H9 (cell line): Measurements from ENCODE around the gene FAT2. TPM values are rescaled to one million over a fixed set of nuclear protein-coding genes. Genes with fewer than 3 reads are reported as not detected.
A peak's percentile ranks its signal among the peaks of the same experiment; 100 is the strongest.

Experiments used
- DNase-seq: peaks from one replicate; pipeline ENCODE4 v3.0.0-alpha.2; 2017
- H2AFZ ChIP-seq: one replicate; pipeline ENCODE4 v1.6.1; 2013; ENCODE audit warnings: mild to moderate bottlenecking, low read length, control low read depth, moderate library complexity
- H2AK5ac ChIP-seq: 2 replicates; pipeline ENCODE4 v1.6.1; 2013; ENCODE audit warnings: low read length, control low read depth, mixed read lengths; ENCODE audit not compliant: insufficient read length
- H2BK120ac ChIP-seq: one replicate; pipeline ENCODE4 v1.6.1; 2013; ENCODE audit warnings: low read depth, mild to moderate bottlenecking, low read length, control low read depth, inconsistent platforms; ENCODE audit not compliant: poor library complexity, severe bottlenecking
- H2BK12ac ChIP-seq: 2 replicates; pipeline ENCODE4 v1.6.1; 2013; ENCODE audit warnings: low read length, control low read depth, mixed read lengths, low read depth; ENCODE audit not compliant: insufficient read length
- H2BK15ac ChIP-seq: 2 replicates; pipeline ENCODE4 v1.6.1; 2013; ENCODE audit warnings: low read depth, low read length, control low read depth
- H2BK20ac ChIP-seq: one replicate; pipeline ENCODE4 v1.6.1; 2013; ENCODE audit warnings: low read depth, mild to moderate bottlenecking, low read length, control low read depth, inconsistent platforms; ENCODE audit not compliant: poor library complexity, severe bottlenecking
- H2BK5ac ChIP-seq: 2 replicates; pipeline ENCODE4 v1.6.1; 2013; ENCODE audit warnings: low read length, control low read depth, mixed read lengths; ENCODE audit not compliant: insufficient read length
- H3K14ac ChIP-seq: 2 replicates; pipeline ENCODE4 v1.6.1; 2013; ENCODE audit warnings: low read length, control low read depth; ENCODE audit not compliant: insufficient read depth
- H3K18ac ChIP-seq: 2 replicates; pipeline ENCODE4 v1.6.1; 2013; ENCODE audit warnings: low read depth, mild to moderate bottlenecking, mixed read lengths, low read length, control low read depth; ENCODE audit not compliant: insufficient read length
- H3K23ac ChIP-seq: 2 replicates; pipeline ENCODE4 v1.6.1; 2013; ENCODE audit warnings: low read length, control low read depth, mixed read lengths, low read depth; ENCODE audit not compliant: insufficient read length
- H3K23me2 ChIP-seq: 2 replicates; pipeline ENCODE4 v1.6.1; 2013; ENCODE audit warnings: low read depth, mild to moderate bottlenecking, mixed read lengths, low read length, control low read depth; ENCODE audit not compliant: insufficient read length, poor library complexity, severe bottlenecking
- H3K27ac ChIP-seq: 2 replicates; pipeline ENCODE4 v1.5.1; 2013; ENCODE audit warnings: low read length, control low read depth, mixed read lengths, low read depth; ENCODE audit not compliant: insufficient read length
- H3K27me3 ChIP-seq: 2 replicates; pipeline ENCODE4 v1.6.1; 2013; ENCODE audit warnings: low read length, control low read depth, inconsistent platforms; ENCODE audit not compliant: insufficient read depth
- H3K4ac ChIP-seq: 2 replicates; pipeline ENCODE4 v1.6.1; 2013; ENCODE audit warnings: low read depth, mild to moderate bottlenecking, control low read depth, inconsistent platforms, low read length, moderate library complexity
- H3K4me1 ChIP-seq: 2 replicates; pipeline ENCODE4 v1.6.1; 2013; ENCODE audit warnings: low read length, control low read depth, inconsistent platforms; ENCODE audit not compliant: insufficient read depth
- H3K4me2 ChIP-seq: 2 replicates; pipeline ENCODE4 v1.6.1; 2013; ENCODE audit warnings: low read length, control low read depth, mixed read lengths; ENCODE audit not compliant: insufficient read length, insufficient read depth
- H3K56ac ChIP-seq: 2 replicates; pipeline ENCODE4 v1.6.1; 2013; ENCODE audit warnings: low read depth, mild to moderate bottlenecking, mixed read lengths, low read length, control low read depth; ENCODE audit not compliant: insufficient read length
- H3K79me1 ChIP-seq: 2 replicates; pipeline ENCODE4 v1.6.1; 2013; ENCODE audit warnings: low read depth, mild to moderate bottlenecking, moderate library complexity, low read length, control low read depth, inconsistent platforms; ENCODE audit not compliant: insufficient read depth, poor library complexity, severe bottlenecking
- H3K79me2 ChIP-seq: 2 replicates; pipeline ENCODE4 v1.6.1; 2013; ENCODE audit warnings: low read length, control low read depth, inconsistent platforms; ENCODE audit not compliant: insufficient read depth
- H3K9ac ChIP-seq: 2 replicates; pipeline ENCODE4 v1.6.1; 2013; ENCODE audit warnings: low read length, control low read depth, mixed read lengths; ENCODE audit not compliant: insufficient read length; ENCODE audit errors: extremely low read depth
- H3K9me3 ChIP-seq: one replicate; pipeline ENCODE4 v1.6.1; 2013; ENCODE audit warnings: low read depth, low read length, inconsistent platforms; ENCODE audit not compliant: control insufficient read depth
- H3T11ph ChIP-seq: one replicate; pipeline ENCODE4 v1.6.1; 2013; ENCODE audit warnings: mild to moderate bottlenecking, low read length, control low read depth, inconsistent platforms
- H4K20me1 ChIP-seq: one replicate; pipeline ENCODE4 v1.6.1; 2013; ENCODE audit not compliant: control insufficient read depth, insufficient read length, insufficient read depth
- H4K5ac ChIP-seq: 2 replicates; pipeline ENCODE4 v1.6.1; 2013; ENCODE audit warnings: low read depth, mild to moderate bottlenecking, mixed read lengths, low read length, control low read depth; ENCODE audit not compliant: insufficient read length
- H4K8ac ChIP-seq: replicated peaks from 2 replicates; pipeline ENCODE4 v1.6.1; 2013; ENCODE audit warnings: low read length, control low read depth, mixed read lengths, low read depth; ENCODE audit not compliant: insufficient read length
- H4K91ac ChIP-seq: 2 replicates; pipeline ENCODE4 v1.6.1; 2013; ENCODE audit warnings: low read depth, mild to moderate bottlenecking, moderate library complexity, mixed read lengths, low read length, control low read depth; ENCODE audit not compliant: insufficient read length
- H3K27ac Mint-ChIP-seq, 3 experiments: 2 replicates in 2 of 3; 3 replicates in 1 of 3; pipeline ENCODE4 v1.8.0; 2020 to 2021; ENCODE audit warnings: mixed read lengths in 3 of 3, mild to moderate bottlenecking in 1 of 3, moderate library complexity in 1 of 3
- H3K27me3 Mint-ChIP-seq: 2 replicates; pipeline ENCODE4 v1.8.0; 2021; ENCODE audit warnings: low read depth, mild to moderate bottlenecking, moderate library complexity, mixed read lengths
- H3K36me3 Mint-ChIP-seq, 3 experiments: 2 replicates in 2 of 3; 3 replicates in 1 of 3; pipeline ENCODE4 v1.8.0; 2020 to 2021; ENCODE audit warnings: low read depth in 3 of 3, mixed read lengths in 3 of 3; ENCODE audit not compliant: insufficient read depth in 1 of 3
- H3K4me1 Mint-ChIP-seq, 2 experiments: 2 replicates each; pipeline ENCODE4 v1.8.0; 2020; ENCODE audit warnings: mixed read lengths in 2 of 2
- H3K4me3 Mint-ChIP-seq, 2 experiments: 2 replicates in 1 of 2; 3 replicates in 1 of 2; pipeline ENCODE4 v1.8.0; 2020 to 2021; ENCODE audit warnings: mild to moderate bottlenecking in 2 of 2, mixed read lengths in 2 of 2, moderate library complexity in 1 of 2
- H3K9me3 Mint-ChIP-seq, 2 experiments: 2 replicates in 1 of 2; 3 replicates in 1 of 2; pipeline ENCODE4 v1.8.0; 2020; ENCODE audit warnings: mild to moderate bottlenecking in 2 of 2, mixed read lengths in 2 of 2, moderate library complexity in 1 of 2
- CTCF ChIP-seq: fragments of 200-600 bp; sonication (generic); conservative IDR thresholded peaks from 3 replicates; pipeline ENCODE4 v1.8.0; 2021; ENCODE audit warnings: antibody characterized with exemption, mild to moderate bottlenecking
- WGBS: extraction: QIAGEN DNeasy Blood & Tissue Kit; methylation state at CpG from one replicate; pipeline ENCODE4 v1.1.7; 2013; ENCODE audit warnings: missing lambda C conversion rate, low lambda C conversion rate, mixed read lengths; ENCODE audit not compliant: insufficient read length; ENCODE audit errors: extremely low coverage; 5-methylcytosine and 5-hydroxymethylcytosine counted together
- total RNA-seq: library from RNA; stranded (reverse); gene quantifications from 2 replicates; pipeline ENCODE4 v1.2.1, GENCODE V29; 2021

The FAT2 gene
- total RNA-seq, 1 experiment from 2014 or later: 0.15 TPM

- DNase-seq: no peak
- Histone ChIP-seq H3K23me2 (no peaks in the 10 kb centered on the region), H2BK20ac (no peak overlapping the region), H4K5ac (no peak overlapping the region), H3K4me1 (peaks cover 8% of the 10 kb centered on the region; the same call in 1 of the 2 replicates), H3K9ac (no peak overlapping the region), H3K9me3 (no peaks in the 10 kb centered on the region), H3K79me1 (no peaks in the 10 kb centered on the region), H3K4ac (no peak overlapping the region), H3K18ac (no peak overlapping the region), H3K27me3 (no peaks in the 10 kb centered on the region), H2BK15ac (no peak overlapping the region), H3K14ac (peak overlapping the region; percentile 2; the same call in 1 of the 2 replicates), H3K23ac (no peak overlapping the region), H2AFZ (no peak overlapping the region), H4K20me1 (no peaks in the 10 kb centered on the region), H3K56ac (no peak overlapping the region), H2AK5ac (no peak overlapping the region), H3T11ph (no peak overlapping the region), H4K91ac (no peak overlapping the region), H3K4me2 (no peak overlapping the region), H3K79me2 (no peaks in the 10 kb centered on the region), H2BK12ac (no peak overlapping the region), H3K27ac (no peak overlapping the region), H2BK5ac (no peak overlapping the region), H4K8ac (no peak overlapping the region), H2BK120ac (no peak overlapping the region)
- Mint-ChIP-seq H3K27ac (peak overlapping the region in 1 of 3 experiments; percentile 36; a peak in 1 of 7 replicates), H3K9me3 (no peaks in the 10 kb centered on the region), H3K4me3 (no peak overlapping the region), H3K27me3 (peaks cover 3% of the 10 kb centered on the region), H3K36me3 (no peaks in the 10 kb centered on the region; a peak in 1 of 7 replicates), H3K4me1 (peaks cover 37 to 42% of the 10 kb centered on the region in 2 experiments)
- TF ChIP-seq CTCF: no peak
- no CpG with 5 or more reads among the region's 4 CpGs for WGBS
Measured at GRCh38 chr5:151615431-151615830, 24.3 kb upstream of the FAT2 start.
